ENCODE results near the gene CFAP20DC. TPM values are rescaled to one million over a fixed set of nuclear protein-coding genes. Genes with fewer than 3 reads are reported as not detected.

The CFAP20DC gene
- total and polyA plus RNA-seq, 2 experiments from 2014 or later: 2.2 to 2.3 TPM

- no peak overlapping the region for H3K27ac ChIP-seq
- no peaks in the 10 kb centered on the region for H4K20me1 ChIP-seq (ENCODE audit: insufficient read depth, poor library complexity, severe bottlenecking)
- no peaks in the 10 kb centered on the region for H3K9me2 ChIP-seq (replicated peaks; ENCODE audit: insufficient read depth)
- no peak overlapping the region for H3K4me2 ChIP-seq
- DNase-seq (ENCODE audit: low spot score): no peak
- TF ChIP-seq EZH2 (IDR thresholded peaks at IDR 0.05; ENCODE audit: borderline replicate concordance) (no peak), CTCF (IDR thresholded peaks at IDR 0.05; ENCODE audit: poor library complexity) (no peak), EZH2phosphoT487 (IDR thresholded peaks at IDR 0.05; ENCODE audit: low read depth, severe bottlenecking, unreplicated experiment) (no peak)
- H3K79me2 ChIP-seq: no peaks in the 10 kb centered on the region
- H3K27me3 ChIP-seq: no peaks in the 10 kb centered on the region
- no peaks in the 10 kb centered on the region for H3K36me3 ChIP-seq (replicated peaks; ENCODE audit: insufficient read depth, low read depth)
- no peak overlapping the region for H3K4me3 ChIP-seq
- no peaks in the 10 kb centered on the region for H3K4me1 ChIP-seq (ENCODE audit: insufficient read depth)
- H3K9me3 ChIP-seq (ENCODE audit: low read depth): no peaks in the 10 kb centered on the region
- H2AFZ ChIP-seq: no peak overlapping the region
- 94% methylated on average over 5 of the region's 5 CpGs for WGBS (ENCODE audit: low lambda C conversion rate, missing lambda C conversion rate)
Observed at GRCh38 chr3:58868097-58868779, 181.6 kb downstream of the CFAP20DC start.

GRCh38 chr3:58867621-58868020 lies 182.2 kb downstream of the CFAP20DC start:
- TF ChIP-seq CTCF (IDR thresholded peaks at IDR 0.05; ENCODE audit: poor library complexity): no peak
- TF ChIP-seq EZH2 (IDR thresholded peaks at IDR 0.05; ENCODE audit: borderline replicate concordance): no peak
- no peak for TF ChIP-seq EZH2phosphoT487 (IDR thresholded peaks at IDR 0.05; ENCODE audit: low read depth, severe bottlenecking, unreplicated experiment)
- Histone ChIP-seq H2AFZ (no peak overlapping the region), H3K9me3 (ENCODE audit: low read depth) (no peaks in the 10 kb centered on the region), H3K27me3 (no peaks in the 10 kb centered on the region), H3K4me1 (ENCODE audit: insufficient read depth) (no peaks in the 10 kb centered on the region), H3K36me3 (replicated peaks; ENCODE audit: insufficient read depth, low read depth) (no peaks in the 10 kb centered on the region), H4K20me1 (ENCODE audit: insufficient read depth, poor library complexity, severe bottlenecking) (no peaks in the 10 kb centered on the region), H3K79me2 (no peaks in the 10 kb centered on the region), H3K4me3 (no peak overlapping the region), H3K9me2 (replicated peaks; ENCODE audit: insufficient read depth) (no peaks in the 10 kb centered on the region), H3K27ac (no peak overlapping the region), H3K4me2 (no peak overlapping the region)
- no peak for DNase-seq (ENCODE audit: low spot score)
- 81% methylated on average over 4 of the region's 4 CpGs for WGBS (ENCODE audit: low lambda C conversion rate, missing lambda C conversion rate)

GRCh38 chr3:58866079-58866478 lies 183.7 kb downstream of the CFAP20DC start:
- Histone ChIP-seq H3K4me3 (no peak overlapping the region), H3K36me3 (replicated peaks; ENCODE audit: insufficient read depth, low read depth) (no peaks in the 10 kb centered on the region), H3K4me2 (no peak overlapping the region), H3K9me3 (ENCODE audit: low read depth) (no peaks in the 10 kb centered on the region), H3K79me2 (no peaks in the 10 kb centered on the region), H4K20me1 (ENCODE audit: insufficient read depth, poor library complexity, severe bottlenecking) (no peaks in the 10 kb centered on the region), H3K4me1 (ENCODE audit: insufficient read depth) (no peaks in the 10 kb centered on the region), H2AFZ (no peak overlapping the region), H3K27ac (no peak overlapping the region), H3K9me2 (replicated peaks; ENCODE audit: insufficient read depth) (no peaks in the 10 kb centered on the region), H3K27me3 (no peaks in the 10 kb centered on the region)
- 69% methylated on average over 2 of the region's 2 CpGs for WGBS (ENCODE audit: low lambda C conversion rate, missing lambda C conversion rate)
- no peak for TF ChIP-seq EZH2phosphoT487 (IDR thresholded peaks at IDR 0.05; ENCODE audit: low read depth, severe bottlenecking, unreplicated experiment)
- no peak for TF ChIP-seq CTCF (IDR thresholded peaks at IDR 0.05; ENCODE audit: poor library complexity)
- TF ChIP-seq EZH2 (IDR thresholded peaks at IDR 0.05; ENCODE audit: borderline replicate concordance): no peak
- DNase-seq (ENCODE audit: low spot score): no peak
